ENCODE data around the gene FRA10AC1.

FRA10AC1 gene

GRCh38 chr10:93622942-93623341 is 79.5 kb downstream of the FRA10AC1 start:
- DNase-seq: no peak

- no peak for DNase-seq
These were observed 81.5 kb downstream of the FRA10AC1 start for GRCh38 chr10:93620925-93621324.
